Activated CD8-positive, alpha-beta T cell treated with anti-CD3 and anti-CD28 coated beads for 36 hours (primary cell): ENCODE measurements around the gene ZNF689. TPM values are rescaled to one million over a fixed set of nuclear protein-coding genes. Genes with fewer than 3 reads are reported as not detected.

Experiments used
- ATAC-seq: fragments of 200-7000 bp; cut with Tn5 transposase; one replicate; pipeline ENCODE4 v1.10.0; 2021; ENCODE audit warnings: mild to moderate bottlenecking, moderate library complexity
- CTCF ChIA-PET: fragments of 350-600 bp; sonication (Branson Sonifier 250); formaldehyde crosslinking; loops from one replicate; lab custom pipeline; 2021; ENCODE audit warnings: antibody characterized with exemption; lab: Charles Lee
- POLR2A ChIA-PET: fragments of 350-600 bp; sonication (Branson Sonifier 250); formaldehyde crosslinking; loops from one replicate; lab custom pipeline; 2021; ENCODE audit warnings: antibody characterized with exemption; lab: Charles Lee
- DNase-seq: peaks from one replicate; pipeline ENCODE4 v3.0.0-alpha.2; 2020
- H3K27ac Mint-ChIP-seq: one replicate; pipeline ENCODE4 v1.8.0; 2021; ENCODE audit warnings: mild to moderate bottlenecking, mixed read lengths
- H3K27me3 Mint-ChIP-seq: one replicate; pipeline ENCODE4 v1.8.0; 2021; ENCODE audit warnings: mixed read lengths
- H3K36me3 Mint-ChIP-seq: one replicate; pipeline ENCODE4 v1.8.0; 2021; ENCODE audit warnings: low read depth, mixed read lengths
- H3K4me1 Mint-ChIP-seq: one replicate; pipeline ENCODE4 v1.8.0; 2021; ENCODE audit warnings: low read depth, mixed read lengths
- H3K4me3 Mint-ChIP-seq: one replicate; pipeline ENCODE4 v1.8.0; 2021; ENCODE audit warnings: mild to moderate bottlenecking, moderate library complexity, mixed read lengths
- H3K9me3 Mint-ChIP-seq: one replicate; pipeline ENCODE4 v1.8.0; 2021; ENCODE audit warnings: mixed read lengths
- CTCF ChIP-seq: fragments of 200-600 bp; IDR thresholded peaks from one replicate; pipeline ENCODE4 v1.8.0; 2022; ENCODE audit warnings: antibody characterized with exemption, mild to moderate bottlenecking
- intact Hi-C: fragments of 100-400 bp; cut with micrococcal nuclease; formaldehyde crosslinking; loops from one replicate; pipeline ENCODE4 v1.10.0; 2022
- total RNA-seq, 2 experiments: library from RNA; stranded (reverse); gene quantifications; one replicate each; pipeline ENCODE4 v1.2.3, GENCODE V29; 2021

Gene ZNF689
- total RNA-seq, 2 experiments from 2014 or later, result 9.8 to 11.3 TPM

DNA sequence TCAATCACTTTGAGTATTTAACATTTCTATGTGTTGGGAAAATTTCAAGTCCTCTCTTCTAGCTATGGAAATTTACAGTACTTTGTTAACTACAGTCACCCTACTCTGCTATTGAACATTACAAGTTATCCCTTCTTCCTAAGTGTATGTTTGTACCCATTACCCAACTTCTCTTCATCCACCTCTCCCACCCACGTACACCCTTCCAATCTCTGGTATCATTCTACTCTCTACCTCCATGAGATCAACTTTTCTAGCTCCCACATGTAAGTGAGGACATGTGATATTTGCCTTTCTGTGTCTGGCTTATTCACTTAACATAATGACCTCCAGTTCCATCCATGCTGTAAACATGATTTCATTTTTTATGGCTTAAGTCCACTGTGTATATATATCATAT lies 35.5 kb downstream of the ZNF689 start:
- Mint-ChIP-seq H3K27me3 (no peaks in the 10 kb centered on the region), H3K4me3 (no peak overlapping the region), H3K27ac (no peak overlapping the region), H3K4me1 (peaks cover 21% of the 10 kb centered on the region), H3K9me3 (no peaks in the 10 kb centered on the region), H3K36me3 (peaks cover 7% of the 10 kb centered on the region)
- TF ChIP-seq CTCF, result no peak
- ATAC-seq (no peak), DNase-seq (no peak)
- intact Hi-C loops, result no loop called here
- POLR2A ChIA-PET, result interaction anchor here (1.4 kb wide), 1 partner anchor 39 kb away, joined by 5 read pairs; no protein-coding TSS in a partner anchor
- CTCF ChIA-PET, result interaction anchor here (1.0 kb wide), 1 partner anchor 40 kb away, joined by 3 read pairs; no protein-coding TSS in a partner anchor

DNA sequence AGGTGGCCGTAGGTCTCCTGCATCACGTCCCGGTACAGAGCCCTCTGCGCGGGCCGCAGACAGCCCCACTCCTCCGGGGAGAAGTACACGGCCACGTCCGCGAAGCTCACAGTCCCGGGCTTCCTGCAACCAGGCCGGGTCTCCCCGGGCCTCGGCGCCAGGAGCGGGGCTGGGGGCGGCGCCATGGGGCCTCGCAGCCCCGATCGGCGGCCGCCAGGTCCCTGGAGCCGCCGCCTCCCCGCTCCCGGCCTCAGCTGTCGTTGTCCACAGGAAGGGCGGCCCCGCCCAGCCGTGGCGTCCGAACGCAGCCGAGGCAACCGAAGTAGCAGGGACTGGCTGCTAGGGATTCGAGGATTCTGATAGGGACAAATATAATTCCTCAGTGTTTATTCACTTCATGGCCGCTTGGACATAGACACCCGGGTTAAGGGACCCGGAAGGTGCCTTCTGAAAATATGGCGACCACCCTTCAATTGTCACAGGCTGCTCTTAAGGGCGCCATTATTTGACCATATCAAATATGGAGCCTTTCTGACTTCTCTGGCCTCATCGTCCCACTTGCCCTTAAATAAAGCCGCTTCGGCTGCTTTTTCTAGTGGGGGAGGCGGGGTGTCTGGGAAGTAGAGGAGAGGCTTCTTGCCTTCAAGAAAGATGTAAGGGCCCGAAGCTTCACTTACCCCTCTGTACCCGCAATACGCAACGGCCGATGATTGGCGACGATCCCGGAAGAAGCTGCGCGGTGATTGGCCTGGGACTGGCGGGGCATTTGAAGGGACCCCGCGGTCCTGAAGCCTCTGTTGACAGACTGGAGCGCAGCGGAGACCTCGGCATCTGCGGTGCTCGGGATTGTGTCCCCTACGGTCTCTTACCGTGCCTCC lies 38.5 kb downstream of the ZNF689 start, which contains the start of gene ZNF688:
TSS of gene ZNF688 (minus strand) at position 270 of the 878 bp plus-strand sequence. CDS start at position 185, 85 bp downstream.
- no peak for TF ChIP-seq CTCF
- H3K27me3 Mint-ChIP-seq, result no peaks in the 10 kb centered on the region
- DNase-seq, result peak; percentile 96
- H3K27ac Mint-ChIP-seq, result peak within 1 kb of the TSS; percentile 93
- H3K9me3 Mint-ChIP-seq, result no peaks in the 10 kb centered on the region
- ATAC-seq, result peak; percentile 81
- H3K4me3 Mint-ChIP-seq, result peak within 1 kb of the TSS; percentile 92
- ChIA-PET CTCF (interaction anchor here (0.7 to 2.6 kb wide), 12 partner anchors 10 to 207 kb away, joined by 3 to 22 read pairs (median 5); partner anchors contain the start of genes DCTPP1, ZNF747 and ZNF764), POLR2A (interaction anchor here (0.6 to 3.3 kb wide), 28 partner anchors 9 to 609 kb away, joined by 3 to 42 read pairs (median 4); partner anchors contain the start of genes CD2BP2, DCTPP1, FUS and ITGAL)
- peaks cover 3% of the 10 kb centered on the region for H3K36me3 Mint-ChIP-seq
- H3K4me1 Mint-ChIP-seq, result peaks cover 43% of the 10 kb centered on the region
- intact Hi-C loops, result no loop called here

GRCh38 chr16:30570636-30571444 lies 39.3 kb downstream of the ZNF689 start:
- POLR2A ChIA-PET, result interaction anchor here (0.6 to 3.3 kb wide), 19 partner anchors 8 to 609 kb away, joined by 3 to 42 read pairs (median 4); partner anchors contain the start of genes DCTPP1, FUS, ITGAL and ZNF747
- DNase-seq (no peak), ATAC-seq (no peak)
- Mint-ChIP-seq H3K27me3 (no peaks in the 10 kb centered on the region), H3K27ac (peak overlapping the region; percentile 91), H3K9me3 (no peaks in the 10 kb centered on the region), H3K36me3 (peaks cover 3% of the 10 kb centered on the region), H3K4me3 (peak overlapping the region; percentile 92), H3K4me1 (peaks cover 45% of the 10 kb centered on the region)
- TF ChIP-seq CTCF, result no peak
- CTCF ChIA-PET, result interaction anchor here (1.1 to 2.6 kb wide), 5 partner anchors 13 to 141 kb away, joined by 4 to 22 read pairs (median 12); partner anchors contain the start of genes DCTPP1, ZNF747 and ZNF764
- intact Hi-C loops, result no loop called here

DNA sequence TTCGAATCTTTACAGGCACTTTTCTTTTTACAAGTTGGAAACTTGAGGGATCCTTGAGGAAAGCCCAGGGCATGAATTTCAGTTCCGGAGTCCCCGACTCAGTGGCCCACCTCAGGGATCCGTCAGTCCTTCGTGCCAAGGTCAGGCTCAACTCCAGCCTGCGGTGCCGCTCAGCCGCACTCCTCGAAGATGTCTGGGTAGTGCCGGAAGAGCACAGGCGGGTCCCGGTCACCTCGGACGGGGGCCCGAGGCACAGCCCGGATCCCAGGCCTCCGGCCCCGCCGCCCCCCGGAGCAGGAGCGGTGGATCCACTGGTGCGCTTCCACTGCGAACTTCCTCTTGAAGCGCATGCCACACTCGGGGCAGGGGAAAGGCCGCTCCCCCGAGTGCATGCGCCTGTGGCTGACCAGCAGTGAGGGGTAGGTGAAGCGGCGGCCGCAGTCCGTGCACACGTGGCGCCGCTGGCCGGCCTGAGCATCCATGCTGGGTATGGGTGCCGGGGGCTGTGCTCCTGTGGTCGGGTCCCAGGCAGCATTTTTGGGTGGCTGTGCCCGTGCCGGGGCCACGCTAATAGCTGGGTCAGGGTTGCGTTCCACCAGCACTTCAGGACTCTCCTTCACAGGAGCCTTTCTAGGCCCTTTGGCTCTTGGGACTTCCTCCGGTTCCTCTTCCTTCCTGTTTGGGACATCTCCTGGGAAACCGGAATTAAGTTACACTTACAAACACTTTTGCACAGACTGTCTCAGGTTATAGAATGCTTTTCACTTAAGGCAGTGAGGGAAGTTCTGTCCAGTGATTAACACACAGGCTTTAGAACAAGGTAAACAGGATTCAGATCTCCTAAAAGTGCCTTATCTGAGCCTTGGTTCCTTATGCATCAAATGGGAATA lies 40.2 kb downstream of the ZNF689 start:
- peak overlapping the region; percentile 92 for H3K4me3 Mint-ChIP-seq
- intact Hi-C loops, result no loop called here
- DNase-seq, result no peak
- TF ChIP-seq CTCF, result no peak
- peaks cover 3% of the 10 kb centered on the region for H3K36me3 Mint-ChIP-seq
- no peaks in the 10 kb centered on the region for H3K27me3 Mint-ChIP-seq
- no peaks in the 10 kb centered on the region for H3K9me3 Mint-ChIP-seq
- CTCF ChIA-PET, result interaction anchor here (2.6 kb wide), 1 partner anchor 35 kb away, joined by 22 read pairs; the partner anchor contains the start of gene ZNF747
- POLR2A ChIA-PET, result interaction anchor here (0.6 to 3.3 kb wide), 9 partner anchors 12 to 610 kb away, joined by 3 to 42 read pairs (median 4); partner anchors contain the start of genes DCTPP1, FUS, ZNF747 and ZNF764
- peaks cover 44% of the 10 kb centered on the region for H3K4me1 Mint-ChIP-seq
- no peak overlapping the region for H3K27ac Mint-ChIP-seq
- no peak for ATAC-seq
